MM.1S (cell line): Measurements from ENCODE around the gene MDK.

Experiments
- DNase-seq: peaks from one replicate; pipeline ENCODE4 v3.0.0-alpha.2; 2015
- H2AFZ ChIP-seq: fragments of 300-600 bp; sonication (generic); 2 replicates; pipeline ENCODE4 v1.6.0; 2016; ENCODE audit warnings: antibody characterized with exemption, low read length
- H3F3A ChIP-seq: fragments of 300-600 bp; sonication (generic); 2 replicates; pipeline ENCODE4 v1.6.1; 2016; ENCODE audit warnings: mild to moderate bottlenecking, antibody characterized with exemption, low read length, moderate library complexity, mixed read lengths; ENCODE audit not compliant: insufficient read depth
- H3K27ac ChIP-seq: fragments of 300-600 bp; sonication (generic); 2 replicates; pipeline ENCODE4 v1.5.1; 2016; ENCODE audit warnings: mild to moderate bottlenecking, low read length
- H3K27me3 ChIP-seq: fragments of 300-600 bp; sonication (generic); replicated peaks from 2 replicates; pipeline ENCODE4 v1.6.0; 2016; ENCODE audit warnings: low read length; ENCODE audit not compliant: insufficient read depth
- H3K36me3 ChIP-seq: fragments of 300-600 bp; sonication (generic); replicated peaks from 2 replicates; pipeline ENCODE4 v1.6.1; 2016; ENCODE audit warnings: mild to moderate bottlenecking, low read length, mixed read lengths; ENCODE audit not compliant: insufficient read depth
- H3K4me1 ChIP-seq: fragments of 300-600 bp; sonication (generic); 2 replicates; pipeline ENCODE4 v1.6.1; 2016; ENCODE audit warnings: low read length, mixed read lengths
- H3K4me2 ChIP-seq: fragments of 300-600 bp; sonication (generic); 2 replicates; pipeline ENCODE4 v1.6.0; 2016; ENCODE audit warnings: low read depth, low read length
- H3K4me3 ChIP-seq: fragments of 300-600 bp; sonication (generic); 2 replicates; pipeline ENCODE4 v1.5.1; 2016; ENCODE audit warnings: low read length, mixed read lengths
- H3K79me2 ChIP-seq: fragments of 300-600 bp; sonication (generic); 2 replicates; pipeline ENCODE4 v1.6.1; 2016; ENCODE audit warnings: mixed run types, low read length, mixed read lengths
- H3K9ac ChIP-seq: fragments of 300-600 bp; sonication (generic); 2 replicates; pipeline ENCODE4 v1.6.1; 2016; ENCODE audit warnings: low read length, mixed read lengths
- H3K9me2 ChIP-seq: fragments of 300-600 bp; sonication (generic); replicated peaks from 2 replicates; pipeline ENCODE4 v1.6.1; 2016; ENCODE audit warnings: mild to moderate bottlenecking, low read length, mixed read lengths; ENCODE audit not compliant: insufficient read depth
- H3K9me3 ChIP-seq: fragments of 300-600 bp; sonication (generic); replicated peaks from 2 replicates; pipeline ENCODE4 v1.6.1; 2016; ENCODE audit warnings: mild to moderate bottlenecking, low read length, mixed read lengths; ENCODE audit not compliant: insufficient read depth
- H4K20me1 ChIP-seq: fragments of 300-600 bp; sonication (generic); 2 replicates; pipeline ENCODE4 v1.6.1; 2016; ENCODE audit warnings: mild to moderate bottlenecking, low read length, moderate library complexity, mixed read lengths; ENCODE audit not compliant: insufficient read depth
- EZH2 ChIP-seq: fragments of 300-600 bp; sonication (generic); optimal IDR thresholded peaks from 2 replicates; pipeline ENCODE3; 2017; ENCODE audit warnings: low read depth, mild to moderate bottlenecking, antibody characterized with exemption, low read length, mixed read lengths
- EZH2phosphoT487 ChIP-seq: fragments of 300-600 bp; sonication (generic); IDR thresholded peaks from 2 replicates; pipeline ENCODE4 v1.6.1; 2018; ENCODE audit warnings: antibody characterized with exemption, low read length
- TF ChIP-seq, protein P1 (sequence below): fragments of 300-600 bp; sonication (generic); IDR thresholded peaks from 2 replicates; pipeline ENCODE4 v1.5.1; 2016; ENCODE audit warnings: antibody characterized with exemption, low read length, mixed read lengths

MDK gene

GRCh38 chr11:46366260-46366659 is 15.2 kb upstream of the MDK start:
- Histone ChIP-seq H3K4me2 (no peak overlapping the region), H3K4me1 (no peaks in the 10 kb centered on the region), H3F3A (no peaks in the 10 kb centered on the region), H3K9ac (no peak overlapping the region), H3K27ac (no peak overlapping the region), H3K27me3 (no peaks in the 10 kb centered on the region), H3K9me2 (no peaks in the 10 kb centered on the region), H2AFZ (no peak overlapping the region), H3K9me3 (no peaks in the 10 kb centered on the region), H3K79me2 (peaks cover 18% of the 10 kb centered on the region), H4K20me1 (no peaks in the 10 kb centered on the region), H3K36me3 (no peaks in the 10 kb centered on the region), H3K4me3 (no peak overlapping the region)
- TF ChIP-seq EZH2 = no peak
- TF ChIP-seq, protein P1, sequence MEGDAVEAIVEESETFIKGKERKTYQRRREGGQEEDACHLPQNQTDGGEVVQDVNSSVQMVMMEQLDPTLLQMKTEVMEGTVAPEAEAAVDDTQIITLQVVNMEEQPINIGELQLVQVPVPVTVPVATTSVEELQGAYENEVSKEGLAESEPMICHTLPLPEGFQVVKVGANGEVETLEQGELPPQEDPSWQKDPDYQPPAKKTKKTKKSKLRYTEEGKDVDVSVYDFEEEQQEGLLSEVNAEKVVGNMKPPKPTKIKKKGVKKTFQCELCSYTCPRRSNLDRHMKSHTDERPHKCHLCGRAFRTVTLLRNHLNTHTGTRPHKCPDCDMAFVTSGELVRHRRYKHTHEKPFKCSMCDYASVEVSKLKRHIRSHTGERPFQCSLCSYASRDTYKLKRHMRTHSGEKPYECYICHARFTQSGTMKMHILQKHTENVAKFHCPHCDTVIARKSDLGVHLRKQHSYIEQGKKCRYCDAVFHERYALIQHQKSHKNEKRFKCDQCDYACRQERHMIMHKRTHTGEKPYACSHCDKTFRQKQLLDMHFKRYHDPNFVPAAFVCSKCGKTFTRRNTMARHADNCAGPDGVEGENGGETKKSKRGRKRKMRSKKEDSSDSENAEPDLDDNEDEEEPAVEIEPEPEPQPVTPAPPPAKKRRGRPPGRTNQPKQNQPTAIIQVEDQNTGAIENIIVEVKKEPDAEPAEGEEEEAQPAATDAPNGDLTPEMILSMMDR = no peak
- DNase-seq = no peak

DNA sequence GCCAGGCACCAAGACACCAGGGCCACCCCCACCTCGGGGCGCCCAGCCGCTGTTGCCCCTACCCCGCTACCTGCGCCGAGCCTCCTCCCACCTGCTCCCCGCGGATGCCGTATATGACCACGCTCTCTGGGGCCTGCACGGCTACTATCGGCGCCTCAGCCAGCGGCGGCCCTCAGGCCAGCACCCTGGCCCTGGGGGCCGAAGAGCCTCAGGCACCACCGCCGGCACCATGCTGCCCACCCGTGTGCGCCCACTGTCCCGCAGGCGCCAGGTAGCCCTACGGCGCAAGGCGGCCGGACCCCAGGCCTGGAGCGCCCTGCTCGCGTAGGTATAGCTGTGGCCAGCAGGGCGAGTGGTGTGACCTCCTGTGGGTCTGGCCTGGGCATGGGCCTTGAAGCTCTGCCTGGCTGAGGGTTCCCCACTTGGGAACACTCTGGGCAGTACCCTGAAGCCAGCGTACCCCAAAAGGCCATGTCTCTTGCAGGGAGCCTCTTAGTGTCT is 14.8 kb upstream of the MDK start:
- peaks cover 13% of the 10 kb centered on the region for H3K79me2 ChIP-seq
- H3K4me3 ChIP-seq = no peak overlapping the region
- no peak overlapping the region for H3K4me2 ChIP-seq
- H3K9ac ChIP-seq = no peak overlapping the region
- no peaks in the 10 kb centered on the region for H3K9me2 ChIP-seq
- H3K4me1 ChIP-seq = no peaks in the 10 kb centered on the region
- no peak overlapping the region for H3K27ac ChIP-seq
- no peak for TF ChIP-seq EZH2
- no peak for TF ChIP-seq EZH2phosphoT487
- TF ChIP-seq, protein P1 = no peak
- no peaks in the 10 kb centered on the region for H3K27me3 ChIP-seq
- DNase-seq = no peak
- no peaks in the 10 kb centered on the region for H4K20me1 ChIP-seq
- H2AFZ ChIP-seq = no peak overlapping the region
- no peaks in the 10 kb centered on the region for H3K9me3 ChIP-seq
- no peaks in the 10 kb centered on the region for H3K36me3 ChIP-seq
- no peaks in the 10 kb centered on the region for H3F3A ChIP-seq

- Histone ChIP-seq H3K27ac (no peak overlapping the region), H3K27me3 (no peaks in the 10 kb centered on the region), H3K4me1 (no peaks in the 10 kb centered on the region), H3F3A (no peaks in the 10 kb centered on the region), H3K79me2 (peaks cover 7% of the 10 kb centered on the region; the same call in 1 of the 2 replicates), H3K36me3 (no peaks in the 10 kb centered on the region), H4K20me1 (no peaks in the 10 kb centered on the region), H3K4me2 (no peak overlapping the region), H3K4me3 (no peak overlapping the region), H2AFZ (no peak overlapping the region), H3K9me3 (no peaks in the 10 kb centered on the region), H3K9me2 (no peaks in the 10 kb centered on the region), H3K9ac (no peak overlapping the region)
- TF ChIP-seq EZH2 = no peak
- TF ChIP-seq, protein P1 = peak; percentile 59
- no peak for TF ChIP-seq EZH2phosphoT487
- no peak for DNase-seq
Observed at GRCh38 chr11:46367244-46367915, 14.1 kb upstream of the MDK start.
